ENCODE results near the gene FAM117A. TPM values are rescaled to one million over a fixed set of nuclear protein-coding genes. Genes with fewer than 3 reads are reported as not detected.

The FAM117A gene
- total RNA-seq, 1 experiment from 2014 or later, result 9.7 TPM

DNA sequence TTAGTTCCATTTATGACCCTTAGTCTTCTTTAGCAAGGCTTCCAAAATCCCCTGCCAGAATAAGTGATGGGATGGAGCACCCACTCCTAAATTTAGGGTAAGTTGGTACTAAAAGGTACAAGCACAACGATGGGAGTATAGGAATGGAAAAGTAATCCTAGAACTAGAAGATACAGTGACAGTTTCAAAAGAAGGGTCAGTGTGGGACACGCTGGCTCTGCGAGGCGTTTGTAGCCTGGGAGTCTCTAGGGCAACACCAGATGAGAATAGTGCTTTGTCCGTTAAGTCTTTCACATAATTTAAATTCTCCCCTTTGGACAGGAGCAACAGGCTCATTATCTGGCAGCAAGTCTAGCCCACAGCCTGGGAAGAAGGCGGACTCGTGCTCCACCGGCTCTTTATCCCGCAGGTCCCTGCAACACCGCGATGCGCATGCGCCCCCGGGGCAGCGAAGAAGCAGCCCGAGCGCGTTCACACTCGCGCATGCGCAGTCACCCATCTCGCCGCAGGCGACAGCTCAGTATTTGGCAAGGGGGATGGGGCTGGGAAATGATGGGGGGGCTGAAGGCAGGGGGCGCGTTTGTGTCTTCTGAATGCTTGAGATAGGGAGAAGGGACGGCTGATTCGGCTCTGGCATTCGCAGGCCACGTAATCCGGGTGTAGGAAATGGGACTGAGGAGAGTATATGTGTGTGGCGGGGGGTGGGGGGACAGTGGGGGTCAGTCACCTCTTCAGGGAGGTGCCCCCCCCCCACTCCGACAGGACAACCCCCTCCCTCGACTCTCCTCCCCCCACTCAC is 86.6 kb downstream of the FAM117A start:
- Histone ChIP-seq H3K4me3 (ENCODE audit: low read length) (peak overlapping the region; percentile 90), H3K36me3 (ENCODE audit: low read depth, low read length) (peaks cover 11% of the 10 kb centered on the region; the same call in 1 of the 2 replicates), H3K9me2 (replicated peaks; ENCODE audit: low read length) (no peaks in the 10 kb centered on the region), H3K4me1 (ENCODE audit: insufficient read depth, low read length) (peaks cover 24% of the 10 kb centered on the region), H2AFZ (ENCODE audit: low read length) (peak overlapping the region; percentile 89), H3K4me2 (ENCODE audit: low read length) (peak overlapping the region; percentile 99), H3K9me3 (ENCODE audit: low read length) (no peaks in the 10 kb centered on the region), H3F3A (ENCODE audit: low read length, unreplicated experiment) (no peaks in the 10 kb centered on the region), H3K27me3 (ENCODE audit: low read length) (no peaks in the 10 kb centered on the region), H3K79me2 (ENCODE audit: low read length) (peaks cover 47% of the 10 kb centered on the region), H4K20me1 (ENCODE audit: low read length) (0 out of 2 replicates have a peak, but pooled peaks cover 9% of the 10 kb centered on the region), H3K27ac (ENCODE audit: low read length) (peak overlapping the region; percentile 71), H3K9ac (ENCODE audit: low read length) (peak overlapping the region; percentile 91)
- DNase-seq, result peak; percentile 98
- CTCF ChIA-PET, result interaction anchor here (0.6 to 0.7 kb wide), 5 partner anchors 30 to 379 kb away, joined by 6 to 14 read pairs (median 10); partner anchors contain the start of genes FAM117A, ITGA3 and SLC35B1
- peak; percentile 72 for ATAC-seq
- TF ChIP-seq EZH2phosphoT487 (IDR thresholded peaks at IDR 0.05; ENCODE audit: borderline replicate concordance, low read length), result no peak
- no peak for TF ChIP-seq CTCF (conservative IDR thresholded peaks at IDR 0.05; ENCODE audit: low read depth, low read length)
- TF ChIP-seq EZH2 (IDR thresholded peaks at IDR 0.05; ENCODE audit: low read length, unreplicated experiment), result no peak
- BruUV-seq (replicated peaks), result TSS peak; percentile 47
- POLR2A ChIA-PET (ENCODE audit: unreplicated experiment), result interaction anchor here (0.6 to 0.8 kb wide), 4 partner anchors 23 to 262 kb away, joined by 4 to 21 read pairs (median 12); partner anchors contain the start of gene PHB1
- intact Hi-C loops (cut with micrococcal nuclease), result loop anchor here (5.0 kb wide), 1 partner anchor 40 kb away; no protein-coding TSS in a partner anchor

- H3K4me2 ChIP-seq (ENCODE audit: low read length), result peak overlapping the region; percentile 99
- H3K79me2 ChIP-seq (ENCODE audit: low read length), result peaks cover 56% of the 10 kb centered on the region
- peak overlapping the region; percentile 90 for H3K4me3 ChIP-seq (ENCODE audit: low read length)
- H3K9ac ChIP-seq (ENCODE audit: low read length), result peak overlapping the region; percentile 91
- ATAC-seq (no peak), DNase-seq (no peak)
- BruUV-seq (replicated peaks), result no TSS peak
- H3K4me1 ChIP-seq (ENCODE audit: insufficient read depth, low read length), result peaks cover 24% of the 10 kb centered on the region
- no peaks in the 10 kb centered on the region for H3K9me2 ChIP-seq (replicated peaks; ENCODE audit: low read length)
- H3K9me3 ChIP-seq (ENCODE audit: low read length), result no peaks in the 10 kb centered on the region
- no peaks in the 10 kb centered on the region for H3F3A ChIP-seq (ENCODE audit: low read length, unreplicated experiment)
- no peaks in the 10 kb centered on the region for H3K27me3 ChIP-seq (ENCODE audit: low read length)
- TF ChIP-seq EZH2phosphoT487 (IDR thresholded peaks at IDR 0.05; ENCODE audit: borderline replicate concordance, low read length), result no peak
- no peak for TF ChIP-seq EZH2 (IDR thresholded peaks at IDR 0.05; ENCODE audit: low read length, unreplicated experiment)
- no peak for TF ChIP-seq CTCF (conservative IDR thresholded peaks at IDR 0.05; ENCODE audit: low read depth, low read length)
- ChIA-PET POLR2A (ENCODE audit: unreplicated experiment) (interaction anchor here (0.6 kb wide), 1 partner anchor 87 kb away, joined by 3 read pairs; no protein-coding TSS in a partner anchor), CTCF (interaction anchor here (0.7 kb wide), 1 partner anchor 171 kb away, joined by 4 read pairs; no protein-coding TSS in a partner anchor)
- H2AFZ ChIP-seq (ENCODE audit: low read length), result peak overlapping the region; percentile 89; the same call in 1 of the 2 replicates
- intact Hi-C loops (cut with micrococcal nuclease), result loop anchor here (5.0 kb wide), 1 partner anchor 39 kb away; no protein-coding TSS in a partner anchor
- 0 out of 2 replicates have a peak, but pooled peaks cover 9% of the 10 kb centered on the region for H4K20me1 ChIP-seq (ENCODE audit: low read length)
- no peak overlapping the region for H3K27ac ChIP-seq (ENCODE audit: low read length)
- H3K36me3 ChIP-seq (ENCODE audit: low read depth, low read length), result peaks cover 11% of the 10 kb centered on the region; the same call in 1 of the 2 replicates
These were observed 87.6 kb downstream of the FAM117A start for GRCh38 chr17:49676276-49676868.

Measured in PC-3 (cell line).